HL-60 (cell line): ENCODE results near the gene RANBP3.
"Not testable (repeated sequence)": the region's sequence is repeated elsewhere in the genome, so short reads cannot be mapped to it uniquely, and the experiment has no call there.

Experiments
- DNase-seq, 2 experiments: peaks; one replicate each; pipeline ENCODE4 v3.0.0-alpha.2; 2010 to 2020; ENCODE audit warnings: low read depth in 1 of 2, low spot score in 1 of 2
- H3K27ac ChIP-seq: fragments of 250-450 bp; sonication (Bioruptor Pico); replicated peaks from 2 replicates; pipeline ENCODE4 v1.5.1; 2020; ENCODE audit warnings: mild to moderate bottlenecking, moderate library complexity
- H3K27me3 ChIP-seq: fragments of 250-450 bp; sonication (Bioruptor Pico); 2 replicates; pipeline ENCODE4 v1.5.1; 2021; ENCODE audit warnings: mild to moderate bottlenecking, moderate library complexity; ENCODE audit not compliant: insufficient read depth, poor library complexity, severe bottlenecking
- H3K4me3 ChIP-seq: replicated peaks from 2 replicates; pipeline ENCODE4 v1.5.1; 2011; ENCODE audit warnings: mild to moderate bottlenecking, control low read depth, low read length; ENCODE audit not compliant: insufficient read depth
- GABPA ChIP-seq: IDR thresholded peaks from 2 replicates; pipeline ENCODE4 v1.6.1; 2012; ENCODE audit warnings: low read depth
- POLR2AphosphoS5 ChIP-seq: IDR thresholded peaks from 2 replicates; pipeline ENCODE4 v1.6.1; 2012; ENCODE audit warnings: low read depth
- SPI1 ChIP-seq: IDR thresholded peaks from 2 replicates; pipeline ENCODE4 v1.6.1; 2012; ENCODE audit warnings: low read depth, mild to moderate bottlenecking, borderline replicate concordance
- TF ChIP-seq, protein P1 (sequence below): IDR thresholded peaks from one replicate; pipeline ENCODE4 v1.5.1; 2011; ENCODE audit warnings: low read length, control low read depth, inconsistent platforms; ENCODE audit not compliant: insufficient read depth
- TF ChIP-seq, protein P2 (sequence below): IDR thresholded peaks from 2 replicates; pipeline ENCODE4 v1.6.1; 2012; ENCODE audit warnings: low read depth; ENCODE audit not compliant: insufficient replicate concordance

Gene RANBP3

DNA sequence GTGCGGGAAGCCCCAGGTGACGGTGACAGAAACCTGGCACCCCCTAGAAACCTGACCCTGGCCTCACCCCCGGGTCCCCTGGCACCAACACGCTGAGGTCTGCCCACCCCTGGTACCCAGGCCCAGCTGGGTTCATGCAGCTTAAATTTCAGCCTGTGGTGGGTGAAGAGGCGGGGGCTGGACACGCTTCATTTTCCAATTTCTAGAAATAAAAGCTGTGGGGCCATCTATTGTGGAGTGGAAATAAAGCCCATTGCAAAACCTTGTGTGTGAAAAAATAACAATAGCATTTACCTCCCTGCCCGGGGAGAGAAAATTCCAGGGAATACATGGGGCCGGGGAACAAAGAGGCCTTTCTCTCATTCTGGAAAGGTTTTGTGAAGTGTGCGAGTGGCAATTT, 100.1 kb downstream of the RANBP3 start:
- TF ChIP-seq GABPA: no peak
- no peak for TF ChIP-seq POLR2AphosphoS5
- TF ChIP-seq, protein P1, sequence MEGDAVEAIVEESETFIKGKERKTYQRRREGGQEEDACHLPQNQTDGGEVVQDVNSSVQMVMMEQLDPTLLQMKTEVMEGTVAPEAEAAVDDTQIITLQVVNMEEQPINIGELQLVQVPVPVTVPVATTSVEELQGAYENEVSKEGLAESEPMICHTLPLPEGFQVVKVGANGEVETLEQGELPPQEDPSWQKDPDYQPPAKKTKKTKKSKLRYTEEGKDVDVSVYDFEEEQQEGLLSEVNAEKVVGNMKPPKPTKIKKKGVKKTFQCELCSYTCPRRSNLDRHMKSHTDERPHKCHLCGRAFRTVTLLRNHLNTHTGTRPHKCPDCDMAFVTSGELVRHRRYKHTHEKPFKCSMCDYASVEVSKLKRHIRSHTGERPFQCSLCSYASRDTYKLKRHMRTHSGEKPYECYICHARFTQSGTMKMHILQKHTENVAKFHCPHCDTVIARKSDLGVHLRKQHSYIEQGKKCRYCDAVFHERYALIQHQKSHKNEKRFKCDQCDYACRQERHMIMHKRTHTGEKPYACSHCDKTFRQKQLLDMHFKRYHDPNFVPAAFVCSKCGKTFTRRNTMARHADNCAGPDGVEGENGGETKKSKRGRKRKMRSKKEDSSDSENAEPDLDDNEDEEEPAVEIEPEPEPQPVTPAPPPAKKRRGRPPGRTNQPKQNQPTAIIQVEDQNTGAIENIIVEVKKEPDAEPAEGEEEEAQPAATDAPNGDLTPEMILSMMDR: no peak
- TF ChIP-seq, protein P2, sequence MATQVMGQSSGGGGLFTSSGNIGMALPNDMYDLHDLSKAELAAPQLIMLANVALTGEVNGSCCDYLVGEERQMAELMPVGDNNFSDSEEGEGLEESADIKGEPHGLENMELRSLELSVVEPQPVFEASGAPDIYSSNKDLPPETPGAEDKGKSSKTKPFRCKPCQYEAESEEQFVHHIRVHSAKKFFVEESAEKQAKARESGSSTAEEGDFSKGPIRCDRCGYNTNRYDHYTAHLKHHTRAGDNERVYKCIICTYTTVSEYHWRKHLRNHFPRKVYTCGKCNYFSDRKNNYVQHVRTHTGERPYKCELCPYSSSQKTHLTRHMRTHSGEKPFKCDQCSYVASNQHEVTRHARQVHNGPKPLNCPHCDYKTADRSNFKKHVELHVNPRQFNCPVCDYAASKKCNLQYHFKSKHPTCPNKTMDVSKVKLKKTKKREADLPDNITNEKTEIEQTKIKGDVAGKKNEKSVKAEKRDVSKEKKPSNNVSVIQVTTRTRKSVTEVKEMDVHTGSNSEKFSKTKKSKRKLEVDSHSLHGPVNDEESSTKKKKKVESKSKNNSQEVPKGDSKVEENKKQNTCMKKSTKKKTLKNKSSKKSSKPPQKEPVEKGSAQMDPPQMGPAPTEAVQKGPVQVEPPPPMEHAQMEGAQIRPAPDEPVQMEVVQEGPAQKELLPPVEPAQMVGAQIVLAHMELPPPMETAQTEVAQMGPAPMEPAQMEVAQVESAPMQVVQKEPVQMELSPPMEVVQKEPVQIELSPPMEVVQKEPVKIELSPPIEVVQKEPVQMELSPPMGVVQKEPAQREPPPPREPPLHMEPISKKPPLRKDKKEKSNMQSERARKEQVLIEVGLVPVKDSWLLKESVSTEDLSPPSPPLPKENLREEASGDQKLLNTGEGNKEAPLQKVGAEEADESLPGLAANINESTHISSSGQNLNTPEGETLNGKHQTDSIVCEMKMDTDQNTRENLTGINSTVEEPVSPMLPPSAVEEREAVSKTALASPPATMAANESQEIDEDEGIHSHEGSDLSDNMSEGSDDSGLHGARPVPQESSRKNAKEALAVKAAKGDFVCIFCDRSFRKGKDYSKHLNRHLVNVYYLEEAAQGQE: no peak
- TF ChIP-seq SPI1: no peak
- DNase-seq: no peak
- Histone ChIP-seq H3K27me3 (peaks cover 2% of the 10 kb centered on the region), H3K27ac (no peak overlapping the region), H3K4me3 (no peak overlapping the region)

DNA sequence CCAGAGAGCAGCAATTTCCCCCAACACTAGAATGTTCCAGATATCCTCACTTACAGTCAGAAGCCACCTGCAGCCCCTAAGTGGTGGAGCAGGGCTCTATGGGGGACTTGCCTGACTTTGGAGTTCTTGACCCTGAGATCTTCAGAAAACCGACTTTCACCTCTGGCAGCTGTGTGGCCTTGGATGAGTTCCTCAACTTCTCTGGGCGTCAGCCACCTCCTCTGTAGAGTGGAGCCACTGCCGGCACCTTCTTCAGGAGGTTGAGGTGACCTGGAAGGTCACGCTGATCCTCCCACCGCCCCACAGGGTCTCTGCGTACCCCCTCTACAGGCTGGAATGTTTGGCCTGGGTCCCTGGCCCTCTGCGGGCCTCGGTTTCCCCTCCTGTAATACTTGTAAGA, 100.5 kb downstream of the RANBP3 start:
- no peak for DNase-seq
- peaks cover 2% of the 10 kb centered on the region for H3K27me3 ChIP-seq
- TF ChIP-seq, protein P2: no peak
- TF ChIP-seq GABPA (no peak), POLR2AphosphoS5 (no peak), SPI1 (no peak)
- TF ChIP-seq, protein P1: no peak
- H3K4me3 ChIP-seq: no peak overlapping the region
- no peak overlapping the region for H3K27ac ChIP-seq

- H3K4me3 ChIP-seq, H3K27ac ChIP-seq, H3K27me3 ChIP-seq: not testable (repeated sequence)
- peak; percentile 36 to 55 for DNase-seq
Observed at GRCh38 chr19:5874496-5874895, 103.4 kb downstream of the RANBP3 start.

DNA sequence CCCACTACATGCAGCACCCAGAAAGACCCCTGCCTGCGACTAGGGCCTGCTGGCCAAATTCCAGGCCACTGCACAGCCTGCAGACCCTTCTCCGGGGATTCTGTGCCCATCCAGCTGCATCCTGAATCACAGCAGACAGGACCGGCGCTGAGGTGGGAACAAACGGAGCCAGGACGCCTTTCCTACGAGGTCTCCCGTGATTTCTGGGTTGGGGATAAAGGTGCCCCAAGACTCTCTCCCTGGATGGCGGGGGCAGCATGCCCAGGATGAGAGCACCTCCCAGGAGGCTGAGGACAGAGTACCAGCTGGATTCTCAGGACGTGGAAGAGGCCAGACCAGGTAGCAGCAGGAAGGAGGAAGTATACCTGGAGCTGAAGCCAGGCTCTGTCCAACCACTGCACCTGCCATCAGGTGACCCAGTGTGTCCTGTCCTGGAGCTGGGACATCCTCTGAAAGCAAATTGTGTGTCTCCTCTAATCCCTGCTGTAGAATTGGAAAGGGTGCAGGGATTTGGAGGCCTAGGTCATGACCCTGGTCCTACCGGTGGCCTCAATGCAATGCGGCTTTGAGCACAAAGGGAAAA, 104.2 kb downstream of the RANBP3 start:
- TF ChIP-seq GABPA (no peak), POLR2AphosphoS5 (no peak), SPI1 (no peak)
- TF ChIP-seq, protein P2: no peak
- TF ChIP-seq, protein P1: no peak
- H3K27me3 ChIP-seq: no peaks in the 10 kb centered on the region
- no peak overlapping the region for H3K27ac ChIP-seq
- DNase-seq: no peak
- H3K4me3 ChIP-seq: no peak overlapping the region
